EH (cell line): Measurements from ENCODE around the gene BRI3BP.
"Not testable (repeated sequence)": the region's sequence is repeated elsewhere in the genome, so short reads cannot be mapped to it uniquely, and the experiment has no call there.

Experiments
- DNase-seq: peaks from one replicate; pipeline ENCODE4 v3.0.0-alpha.2; 2015; ENCODE audit warnings: low read depth

Gene BRI3BP

DNA sequence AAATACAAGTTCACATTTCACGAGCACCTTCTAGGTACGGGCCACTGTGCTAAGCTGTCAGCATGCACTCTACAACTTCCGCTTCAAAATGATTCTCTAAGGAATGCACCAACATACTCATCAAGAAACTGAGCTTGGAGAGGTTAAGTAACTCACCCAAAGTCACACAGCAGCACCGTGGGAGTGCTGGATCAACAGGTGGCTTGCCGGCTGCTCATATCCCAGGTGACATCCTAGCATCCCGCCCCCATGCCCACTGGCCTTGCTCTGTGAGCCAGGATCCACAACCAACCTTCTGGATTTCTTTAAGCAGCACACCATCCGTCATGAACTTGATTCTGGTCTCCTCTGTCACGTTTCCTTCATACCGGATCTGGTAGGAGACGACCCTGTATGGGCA is 21.2 kb upstream of the BRI3BP start:
- DNase-seq: no peak

DNA sequence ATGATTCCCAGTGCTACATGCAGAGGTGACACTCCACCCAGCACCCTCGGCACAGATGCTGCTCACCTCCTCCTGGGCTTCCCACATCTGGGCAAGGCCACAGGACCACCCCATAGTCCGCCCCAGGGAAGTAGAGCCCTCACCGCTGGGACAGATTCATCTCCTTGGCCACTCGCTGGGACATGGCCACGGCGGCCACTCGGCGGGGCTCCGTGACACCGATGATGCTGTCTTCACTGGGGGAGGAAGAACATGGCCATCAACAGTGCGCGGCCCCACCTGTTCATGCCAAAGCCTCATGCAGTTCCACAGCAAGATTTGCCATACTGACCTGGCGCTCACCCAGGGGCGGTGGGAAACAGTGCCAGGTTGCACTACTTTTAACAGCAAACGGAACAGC is 18.2 kb upstream of the BRI3BP start:
- DNase-seq: no peak

DNA sequence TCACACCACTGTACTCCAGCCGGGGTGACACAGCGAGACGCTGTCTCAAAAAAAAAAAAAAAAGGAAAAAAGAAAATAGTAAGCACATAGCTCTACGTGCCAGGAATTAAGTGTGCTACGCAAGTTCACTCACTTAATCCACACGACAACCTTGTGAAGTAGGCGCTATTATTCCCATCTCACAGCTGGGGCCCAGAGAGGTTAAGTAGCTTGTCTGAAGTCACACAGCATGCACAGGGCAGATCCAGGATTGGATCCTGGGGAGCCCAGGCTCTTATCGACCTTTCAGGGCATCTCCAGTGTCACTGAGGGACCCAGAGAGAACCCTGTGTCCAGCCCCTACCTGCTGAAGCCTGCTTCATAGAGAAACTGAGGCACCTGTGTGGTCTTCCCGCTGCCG is 16.4 kb upstream of the BRI3BP start:
- DNase-seq: no peak

DNA sequence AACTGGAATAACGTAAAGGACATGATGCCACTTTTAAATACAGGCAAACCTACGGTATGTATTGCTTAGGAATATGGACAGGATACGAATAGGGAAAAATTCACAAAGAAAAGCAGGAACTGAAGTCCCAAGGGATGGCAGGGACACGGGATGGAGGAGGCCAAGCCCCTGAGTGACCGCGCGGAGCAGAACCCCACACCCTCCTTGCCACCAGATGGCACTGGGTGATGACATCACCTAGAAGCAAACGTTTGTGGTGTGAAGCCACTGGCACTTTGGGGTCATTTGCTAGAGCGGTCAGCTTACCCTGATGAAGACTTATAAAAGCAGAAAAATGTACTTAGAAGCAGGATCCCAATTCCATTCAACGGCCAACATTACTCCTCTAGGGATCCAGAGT is 13.9 kb upstream of the BRI3BP start:
- DNase-seq: no peak

- no peak for DNase-seq
These were observed 13.2 kb upstream of the BRI3BP start for GRCh38 chr12:124980098-124980892.

GRCh38 chr12:124986876-124987275 is 6.6 kb upstream of the BRI3BP start:
- not testable (repeated sequence) for DNase-seq

DNA sequence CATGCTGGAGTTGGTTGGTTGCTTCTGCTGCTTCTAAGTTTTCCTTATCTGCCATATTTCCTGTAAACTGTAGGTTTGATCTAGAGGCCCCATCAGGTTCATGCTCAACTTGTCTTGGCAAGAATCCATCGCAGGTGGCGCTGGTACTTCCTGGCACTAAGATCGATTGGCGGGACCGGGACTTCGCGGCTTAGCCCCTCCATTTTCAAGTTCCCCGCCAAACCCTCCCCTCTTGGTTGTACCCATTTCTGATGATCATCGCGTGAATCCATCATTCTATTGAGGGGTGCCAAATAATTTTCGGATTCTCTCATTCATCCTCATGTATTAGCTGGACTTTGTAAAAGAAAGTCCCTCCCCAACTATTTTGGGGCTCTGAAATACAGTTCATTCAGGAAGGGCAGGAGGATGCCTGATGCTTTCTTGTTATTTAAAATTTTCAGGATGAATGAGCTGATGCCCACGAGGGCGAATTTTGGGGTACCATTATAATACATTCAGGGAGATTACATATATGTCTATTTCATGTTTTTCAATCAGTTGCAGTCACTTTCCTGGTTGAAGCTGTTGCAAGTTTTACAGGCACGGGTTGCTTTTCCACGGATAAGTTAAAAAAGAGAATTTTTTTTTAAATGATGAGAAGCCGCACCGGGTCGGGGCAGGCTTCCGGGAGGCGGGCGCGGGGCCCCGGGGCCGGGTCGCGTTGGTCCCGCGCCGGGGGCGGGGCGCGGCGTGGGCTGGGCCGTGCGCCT is 395 bp upstream of the BRI3BP start:
- DNase-seq: peak; percentile 51

GRCh38 chr12:124994437-124994975 is 1.1 kb downstream of the BRI3BP start:
- DNase-seq: no peak

DNA sequence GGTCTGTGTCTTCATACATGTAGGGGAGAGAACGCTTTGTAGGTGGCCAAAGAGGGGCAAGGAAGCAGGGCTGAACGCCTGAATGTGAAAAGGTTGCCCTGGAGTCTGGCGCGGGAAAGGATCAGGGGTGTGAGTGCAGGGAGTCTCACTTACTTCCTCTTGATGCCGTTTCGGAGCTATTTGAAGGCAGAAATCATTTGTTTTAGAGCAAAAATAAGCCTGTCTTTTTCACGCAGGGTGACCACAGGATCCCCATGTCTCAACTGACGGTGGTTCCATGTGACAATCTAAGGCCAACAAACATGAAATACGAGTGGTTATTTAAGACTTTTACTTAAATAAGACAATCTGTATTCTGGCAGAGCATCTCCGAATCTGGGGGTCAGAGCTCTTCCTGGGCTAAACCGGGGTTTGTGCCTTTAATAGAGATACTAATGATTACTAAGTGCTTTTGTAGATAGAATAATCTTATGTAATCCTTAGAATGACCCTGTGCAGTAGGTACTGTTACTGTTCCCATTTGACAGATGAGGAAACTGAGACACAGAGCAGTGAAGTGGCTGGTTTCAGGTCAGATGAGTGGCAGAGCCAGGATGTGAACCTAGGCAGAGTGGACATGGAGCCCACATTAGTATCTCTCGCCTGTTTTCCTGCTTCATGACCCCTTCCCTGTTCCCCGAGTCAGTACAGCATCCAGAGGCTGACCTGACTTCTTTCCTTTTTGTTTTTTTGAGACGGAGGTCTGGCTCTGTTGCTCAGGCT is 1.9 kb downstream of the BRI3BP start:
- DNase-seq: no peak

DNA sequence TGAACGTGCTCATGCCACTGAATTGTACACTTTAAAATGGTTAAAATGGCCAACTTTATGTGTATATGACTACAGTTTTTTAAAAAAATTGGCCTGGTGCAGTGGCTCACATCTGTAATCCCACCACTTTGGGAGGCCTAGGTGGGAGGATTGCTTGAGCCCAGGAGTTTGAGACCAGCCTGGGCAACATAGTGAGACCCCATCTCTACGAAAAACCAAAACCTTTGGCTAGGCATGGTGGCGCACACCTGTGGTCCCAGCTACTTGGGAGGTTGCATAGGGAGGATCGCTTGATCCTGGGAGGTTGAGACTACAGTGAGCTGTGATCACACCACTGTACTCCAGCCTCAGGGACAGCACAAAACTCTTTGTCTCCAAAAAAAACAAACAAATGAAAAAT is 5.3 kb downstream of the BRI3BP start:
- no peak for DNase-seq

- no peak for DNase-seq
These were observed 8.2 kb downstream of the BRI3BP start for GRCh38 chr12:125001636-125002035.

DNA sequence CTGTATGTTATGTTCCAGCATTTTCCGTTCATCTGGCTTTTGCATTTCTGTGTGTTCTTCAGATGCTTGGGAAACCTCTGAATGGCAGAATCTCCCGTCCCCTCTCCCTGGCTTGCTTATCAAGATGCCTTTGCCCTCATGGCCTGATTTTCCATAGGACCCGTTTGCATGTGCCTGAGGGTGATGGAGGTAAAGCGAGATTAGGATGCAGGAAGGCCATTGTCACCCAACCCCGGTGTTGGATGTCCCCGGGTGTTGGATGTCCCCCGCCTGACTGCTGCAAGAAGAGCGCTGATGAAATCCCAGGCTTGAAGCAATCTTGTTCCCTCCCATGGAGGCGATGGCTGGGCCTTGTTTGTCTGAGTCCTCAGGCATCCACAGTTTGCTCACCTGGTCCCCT is 9.6 kb downstream of the BRI3BP start:
- no peak for DNase-seq

DNA sequence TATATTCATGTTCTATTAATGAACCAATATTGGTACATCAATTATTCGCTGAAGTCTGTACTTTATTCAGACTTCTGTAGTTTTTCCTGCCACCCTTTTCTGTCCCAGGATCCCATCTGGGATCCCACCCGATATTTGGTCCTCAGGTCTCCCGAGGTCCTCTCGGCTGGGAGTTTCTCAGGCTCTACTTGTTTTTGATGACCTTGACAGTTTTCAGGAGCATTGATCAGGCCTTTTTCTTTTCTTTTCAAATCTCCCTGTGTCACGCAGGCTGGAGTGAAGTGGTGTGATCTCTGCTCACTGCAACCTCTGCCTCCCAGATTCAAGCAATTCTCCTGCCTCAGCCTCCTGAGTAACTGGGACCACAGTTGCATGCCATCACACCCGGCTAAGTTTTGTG is 11.2 kb downstream of the BRI3BP start:
- DNase-seq: no peak

DNA sequence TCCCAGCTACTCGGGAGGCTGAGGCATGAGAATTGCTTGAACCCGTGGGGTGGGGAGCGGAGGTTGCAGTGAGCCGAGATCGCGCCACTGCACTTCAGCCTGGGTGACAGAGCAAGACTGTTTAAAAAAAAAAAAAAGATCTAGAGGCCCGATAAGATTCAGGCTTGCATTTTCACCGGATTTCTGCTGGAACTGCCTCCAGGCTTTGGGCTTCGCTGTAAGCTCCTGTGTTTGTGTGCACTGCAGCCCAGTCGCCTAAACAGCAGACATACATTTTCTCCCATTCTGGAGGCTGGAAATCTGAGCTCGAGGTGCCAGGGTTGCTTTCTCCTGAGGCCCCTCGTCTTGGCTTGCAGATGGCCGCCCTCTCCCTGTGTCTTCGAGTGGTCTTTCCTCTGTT is 12.2 kb downstream of the BRI3BP start:
- no peak for DNase-seq

DNA sequence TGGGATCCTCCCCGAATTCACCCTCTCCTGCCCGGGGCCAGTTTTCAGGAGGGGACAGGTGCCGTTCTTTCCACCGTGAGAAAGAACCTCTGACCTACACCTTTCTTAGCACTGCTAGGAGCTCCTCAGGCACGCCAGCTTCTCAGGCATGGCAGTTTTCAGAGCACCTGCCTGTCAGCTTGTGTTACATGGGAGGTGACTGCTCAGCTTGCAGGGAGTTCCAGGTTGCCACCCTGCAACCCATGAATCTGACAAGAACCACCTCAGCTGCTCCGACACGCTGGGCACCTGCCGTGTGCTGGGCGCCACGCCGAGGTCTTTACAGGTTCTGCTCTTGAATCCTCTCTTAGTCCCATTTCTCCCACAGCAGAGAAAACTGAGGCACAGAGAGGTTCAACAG is 12.9 kb downstream of the BRI3BP start:
- DNase-seq: no peak

DNA sequence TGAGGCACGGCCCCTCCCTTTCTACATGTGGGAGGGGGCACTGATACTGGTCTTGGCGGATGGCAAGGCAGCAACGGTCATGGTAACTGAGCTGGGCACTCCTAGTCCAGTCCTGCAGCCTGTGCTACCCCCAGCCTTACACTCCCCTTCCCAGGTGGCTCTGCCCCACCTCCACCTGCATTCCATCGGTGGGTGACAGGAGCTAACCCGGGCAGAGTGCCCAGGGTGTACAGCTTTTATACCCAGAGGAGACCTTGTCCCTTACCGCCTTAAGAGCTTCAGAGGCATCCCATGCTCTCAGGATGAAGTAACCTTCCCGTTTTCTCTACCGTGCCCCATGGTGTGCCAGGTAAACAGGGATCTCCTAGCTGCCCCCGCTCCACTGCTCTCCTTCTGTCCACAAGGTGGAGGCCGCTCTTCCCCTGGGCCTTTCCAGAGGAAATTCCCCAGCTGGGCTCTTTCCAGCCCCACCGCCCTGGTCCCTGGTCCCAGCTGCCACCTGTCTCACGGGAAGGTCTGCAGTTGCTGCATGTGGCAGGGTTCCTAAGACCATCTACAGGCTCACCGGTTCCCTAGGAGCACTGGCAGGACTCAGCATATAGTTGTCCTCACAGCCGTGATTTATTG is 20.5 kb downstream of the BRI3BP start:
- no peak for DNase-seq

- DNase-seq: no peak
These were observed 21.1 kb downstream of the BRI3BP start for GRCh38 chr12:125014526-125014925.

- no peak for DNase-seq
These were observed 22.4 kb downstream of the BRI3BP start for GRCh38 chr12:125015680-125016310.

DNA sequence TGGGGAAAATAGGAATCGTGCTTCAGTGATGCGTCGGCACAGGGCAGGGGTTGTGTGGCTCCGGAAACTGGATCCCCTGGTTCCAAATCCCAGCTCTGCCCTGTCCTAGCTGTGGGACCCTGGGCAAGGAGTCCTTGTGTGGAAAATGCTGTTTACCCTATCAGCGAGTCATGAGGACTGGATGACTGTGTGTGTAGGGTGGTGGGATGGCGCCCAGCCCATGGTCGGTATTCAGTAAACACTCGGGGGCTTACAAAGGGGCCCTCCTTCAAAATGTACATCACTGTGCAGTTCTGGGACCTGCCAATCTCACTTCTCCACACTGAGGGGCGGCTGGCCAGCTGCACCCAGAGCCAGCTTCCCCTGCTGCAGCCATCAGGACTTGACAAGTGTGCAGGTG is 24.4 kb downstream of the BRI3BP start:
- DNase-seq: no peak

DNA sequence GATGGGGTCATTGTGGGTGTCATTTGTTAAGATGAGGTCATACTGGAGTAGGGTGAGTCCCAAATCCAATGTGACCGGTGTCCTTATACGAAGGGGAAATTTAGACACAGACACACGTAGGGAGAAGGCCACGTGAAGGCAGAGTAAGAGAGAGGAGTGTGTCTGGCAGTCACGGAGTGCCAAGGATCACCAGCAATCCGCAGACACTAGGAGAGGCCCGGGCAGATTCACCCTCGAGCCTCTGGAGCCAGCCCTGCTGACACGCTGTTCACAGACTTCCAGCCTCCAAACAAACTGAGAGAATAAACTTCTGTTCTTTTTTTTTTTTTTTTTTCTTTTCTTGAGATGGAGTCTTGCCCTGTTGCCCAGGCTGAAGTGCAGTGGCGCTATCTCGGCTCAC is 24.9 kb downstream of the BRI3BP start:
- DNase-seq: no peak

GRCh38 chr12:125021096-125021495 is 27.7 kb downstream of the BRI3BP start:
- DNase-seq: no peak

- DNase-seq: no peak
These were observed 28.3 kb downstream of the BRI3BP start for GRCh38 chr12:125021771-125022170.
